Psoas muscle (tissue), 8 donors: ENCODE data around the gene PBX4. TPM values are rescaled to one million over a fixed set of nuclear protein-coding genes. Genes with fewer than 3 reads are reported as not detected.

Source experiments
- ATAC-seq, 4 donors: fragments of 200-7000 bp; cut with Tn5 transposase; one replicate each; pipeline ENCODE4 v1.9.1; 2020; ENCODE audit warnings: moderate library complexity in 3 of 4, mild to moderate bottlenecking in 2 of 4
- DNase-seq, 2 donors: peaks; one replicate each; pipeline ENCODE4 v3.0.0-alpha.2; 2020
- H3K27ac ChIP-seq: fragments of 200-600 bp; one replicate; pipeline ENCODE4 v1.8.0; 2022
- H3K27me3 ChIP-seq, 3 donors: fragments of 200-600 bp in 1 of 3; one replicate each; pipeline versions ENCODE4 v1.6.1 to v1.8.0; 2013 to 2022; ENCODE audit warnings: low read length in 2 of 3, mild to moderate bottlenecking in 2 of 3, moderate library complexity in 1 of 3; ENCODE audit not compliant: insufficient read depth in 3 of 3
- H3K36me3 ChIP-seq, 2 donors: fragments of 200-600 bp in 1 of 2; one replicate each; pipeline versions ENCODE4 v1.6.1 to v1.8.0; 2013 to 2022; ENCODE audit warnings: low read depth in 1 of 2, mild to moderate bottlenecking in 1 of 2, moderate library complexity in 1 of 2; ENCODE audit not compliant: insufficient read depth in 1 of 2
- H3K4me1 ChIP-seq: fragments of 200-600 bp; one replicate; pipeline ENCODE4 v1.8.0; 2022
- H3K4me3 ChIP-seq: fragments of 200-600 bp; one replicate; pipeline ENCODE4 v1.8.0; 2022; ENCODE audit warnings: mild to moderate bottlenecking
- H3K9me3 ChIP-seq: fragments of 200-600 bp; one replicate; pipeline ENCODE4 v1.8.0; 2022
- WGBS, 3 donors: extraction: QIAGEN DNeasy Blood & Tissue Kit; methylation state at CpG; one replicate each; pipeline versions ENCODE4 v1.1.6 to v1.1.7; 2013; 5-methylcytosine and 5-hydroxymethylcytosine counted together
- intact Hi-C, 2 donors: fragments of 100-400 bp; cut with DNase I; formaldehyde crosslinking; loops; one replicate each; pipeline versions ENCODE4 v1.11.0 to v1.14.2; 2022
- polyA plus RNA-seq, 3 donors: library from polyadenylated mRNA; stranded (reverse); fragments of 200-250 nt; gene quantifications; one replicate each; pipeline ENCODE4 v1.2.3, GENCODE V29; 2013
- total RNA-seq, 4 donors: library from RNA; stranded (reverse); fragmentation: NEBNext Ultra II Directional in 2 of 4; extraction: Animal tissue kit (Norgen Biotek cat#: 25700) in 2 of 4; gene quantifications; one replicate each; pipeline versions ENCODE4 v1.2.1 to v1.2.4, GENCODE V29; 2021 to 2023
- TF ChIP-seq, protein P1 (sequence below): fragments of 200-600 bp; IDR thresholded peaks from one replicate; pipeline ENCODE4 v1.8.0; 2022; ENCODE audit warnings: antibody characterized with exemption
- donor health status: healthy with polysubstance abuse.
- donor health status: DM: no; HTN: no; CAD: no; lungs with moderate emphysema.
- donor health status: Bipolar disorder and iron deficiency.
- donor health status: healthy.
- donor health status: DM: yes; HTN: yes; CAD: no.
- donor health status: DM: no; HTN: no; CAD: no.
- donor health status: DM: no; HTN: no; CAD: no.
- donor health status: DM: yes; HTN: yes; CAD: no.

The PBX4 gene
- total and polyA plus RNA-seq, 7 donors = 0.06 to 0.17 (median 0.08) TPM; not detected in 4

- 91 to 95% (median 92%) methylated on average over 9 of the region's 9 CpGs for WGBS, 3 donors
- Histone ChIP-seq H3K27me3 (no peaks in the 10 kb centered on the region), H3K36me3 (peaks cover 0 to 51% of the 10 kb centered on the region in 2 donors), H3K9me3 (no peaks in the 10 kb centered on the region), H3K4me3 (no peak overlapping the region), H3K4me1 (peaks cover under 1% of the 10 kb centered on the region), H3K27ac (no peak overlapping the region)
- DNase-seq (no peak), ATAC-seq (no peak)
- TF ChIP-seq, protein P1, sequence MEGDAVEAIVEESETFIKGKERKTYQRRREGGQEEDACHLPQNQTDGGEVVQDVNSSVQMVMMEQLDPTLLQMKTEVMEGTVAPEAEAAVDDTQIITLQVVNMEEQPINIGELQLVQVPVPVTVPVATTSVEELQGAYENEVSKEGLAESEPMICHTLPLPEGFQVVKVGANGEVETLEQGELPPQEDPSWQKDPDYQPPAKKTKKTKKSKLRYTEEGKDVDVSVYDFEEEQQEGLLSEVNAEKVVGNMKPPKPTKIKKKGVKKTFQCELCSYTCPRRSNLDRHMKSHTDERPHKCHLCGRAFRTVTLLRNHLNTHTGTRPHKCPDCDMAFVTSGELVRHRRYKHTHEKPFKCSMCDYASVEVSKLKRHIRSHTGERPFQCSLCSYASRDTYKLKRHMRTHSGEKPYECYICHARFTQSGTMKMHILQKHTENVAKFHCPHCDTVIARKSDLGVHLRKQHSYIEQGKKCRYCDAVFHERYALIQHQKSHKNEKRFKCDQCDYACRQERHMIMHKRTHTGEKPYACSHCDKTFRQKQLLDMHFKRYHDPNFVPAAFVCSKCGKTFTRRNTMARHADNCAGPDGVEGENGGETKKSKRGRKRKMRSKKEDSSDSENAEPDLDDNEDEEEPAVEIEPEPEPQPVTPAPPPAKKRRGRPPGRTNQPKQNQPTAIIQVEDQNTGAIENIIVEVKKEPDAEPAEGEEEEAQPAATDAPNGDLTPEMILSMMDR = no peak
- intact Hi-C loops = no loop called here
Measured at GRCh38 chr19:19527371-19527656, 91.2 kb downstream of the PBX4 start.

GRCh38 chr19:19526581-19527370, 91.7 kb downstream of the PBX4 start:
- Histone ChIP-seq H3K27ac (no peak overlapping the region), H3K36me3 (peaks cover 0 to 51% of the 10 kb centered on the region in 2 donors), H3K4me1 (no peaks in the 10 kb centered on the region), H3K9me3 (no peaks in the 10 kb centered on the region), H3K27me3 (no peaks in the 10 kb centered on the region), H3K4me3 (no peak overlapping the region)
- intact Hi-C loops = no loop called here
- WGBS, 3 donors = 84 to 85% (median 84%) methylated on average over 26 to 28 of the region's 28 CpGs
- ATAC-seq (no peak), DNase-seq (no peak)
- TF ChIP-seq, protein P1 = no peak

- Histone ChIP-seq H3K9me3 (no peaks in the 10 kb centered on the region), H3K27me3 (no peaks in the 10 kb centered on the region), H3K36me3 (peaks cover 0 to 53% of the 10 kb centered on the region in 2 donors), H3K4me3 (no peak overlapping the region), H3K4me1 (peaks cover 3% of the 10 kb centered on the region), H3K27ac (no peak overlapping the region)
- DNase-seq (no peak), ATAC-seq (no peak)
- WGBS, 3 donors = 87 to 91% (median 89%) methylated on average over 19 to 23 of the region's 23 CpGs
- TF ChIP-seq, protein P1 = no peak
- intact Hi-C loops = no loop called here
Measured at GRCh38 chr19:19525611-19526380, 92.7 kb downstream of the PBX4 start.

GRCh38 chr19:19524053-19524452, 94.4 kb downstream of the PBX4 start:
- TF ChIP-seq, protein P1 = no peak
- Histone ChIP-seq H3K27ac (no peak overlapping the region), H3K4me3 (no peak overlapping the region), H3K4me1 (peaks cover 8% of the 10 kb centered on the region), H3K36me3 (peaks cover 0 to 64% of the 10 kb centered on the region in 2 donors), H3K27me3 (no peaks in the 10 kb centered on the region), H3K9me3 (no peaks in the 10 kb centered on the region)
- DNase-seq (no peak), ATAC-seq (no peak)
- 84 to 95% (median 89%) methylated on average over 7 of the region's 7 CpGs for WGBS, 3 donors
- intact Hi-C loops = no loop called here
